ENCODE results near the gene CHST7. TPM values are rescaled to one million over a fixed set of nuclear protein-coding genes. Genes with fewer than 3 reads are reported as not detected.

CHST7 gene
- total and polyA plus RNA-seq, 2 of the 13 experiments (the other 11 are each of a cell fraction or from before 2014, with no cell fraction given), result 2.4 to 5.2 TPM

DNA sequence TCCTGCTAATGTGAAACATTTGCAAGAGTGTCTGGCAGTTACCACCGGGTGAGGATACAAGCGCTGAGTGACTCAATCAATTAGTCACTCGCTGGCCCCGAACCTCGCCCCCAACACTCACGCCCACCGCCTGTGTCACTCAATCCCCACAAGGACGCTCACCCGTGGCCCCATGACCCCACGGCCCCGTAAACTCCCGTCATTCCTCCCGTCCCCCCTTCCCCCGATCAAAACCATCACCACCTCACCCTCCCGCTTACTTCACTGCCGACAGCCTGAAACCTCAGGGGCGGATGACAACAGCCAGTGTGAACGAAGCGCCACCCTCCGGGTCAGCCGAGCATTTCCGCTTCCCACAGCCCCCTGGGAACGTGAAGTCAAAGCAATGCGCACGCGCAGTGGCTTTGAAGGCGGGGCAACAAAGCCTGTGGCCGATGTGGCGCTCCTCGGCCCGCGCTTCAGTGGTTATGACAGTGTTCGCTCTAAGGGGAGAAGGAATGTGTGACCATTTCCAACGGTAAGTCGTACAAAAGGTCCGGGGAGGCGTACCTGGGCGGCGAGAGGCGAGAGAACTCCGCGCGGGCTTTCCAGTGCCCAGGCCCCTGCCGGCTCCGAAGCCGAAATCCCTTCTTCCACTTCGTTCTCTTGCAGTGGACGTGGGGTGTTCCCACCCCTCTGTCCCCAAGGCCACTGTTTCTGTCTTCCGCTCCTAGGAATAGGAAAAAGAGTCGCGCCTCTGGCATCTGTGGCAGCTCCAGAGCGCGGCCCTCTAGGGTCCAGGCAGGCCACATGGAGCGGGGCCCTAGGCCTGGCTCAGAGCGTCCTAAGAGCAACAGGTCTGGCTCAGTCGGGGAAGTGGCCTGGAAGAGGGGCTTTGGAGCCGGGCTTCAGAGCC lies 28.2 kb upstream of the CHST7 start, which contains the start of gene ZNF674 (continued):
- TF ChIP-seq, protein P1, sequence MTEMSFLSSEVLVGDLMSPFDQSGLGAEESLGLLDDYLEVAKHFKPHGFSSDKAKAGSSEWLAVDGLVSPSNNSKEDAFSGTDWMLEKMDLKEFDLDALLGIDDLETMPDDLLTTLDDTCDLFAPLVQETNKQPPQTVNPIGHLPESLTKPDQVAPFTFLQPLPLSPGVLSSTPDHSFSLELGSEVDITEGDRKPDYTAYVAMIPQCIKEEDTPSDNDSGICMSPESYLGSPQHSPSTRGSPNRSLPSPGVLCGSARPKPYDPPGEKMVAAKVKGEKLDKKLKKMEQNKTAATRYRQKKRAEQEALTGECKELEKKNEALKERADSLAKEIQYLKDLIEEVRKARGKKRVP (CRISPR knock-in tag; IDR thresholded peaks at IDR 0.05), result peak in 1 of 2 experiments; percentile 91; a peak in 2 of 4 replicates
- TF ChIP-seq ELF3 (CRISPR knock-in tag; IDR thresholded peaks at IDR 0.05) (peak; percentile 67), ZNF24 (IDR thresholded peaks at IDR 0.05) (no peak), CEBPG (CRISPR knock-in tag; IDR thresholded peaks at IDR 0.05) (peak; percentile 44; the same call in 1 of the 2 replicates), PTBP1 (IDR thresholded peaks at IDR 0.05; ENCODE audit: low read depth, low read length, poor library complexity, severe bottlenecking) (peak; percentile 51), GTF3A (CRISPR knock-in tag; conservative IDR thresholded peaks at IDR 0.05) (no peak), ZNF430 (CRISPR knock-in tag; IDR thresholded peaks at IDR 0.05) (no peak), ZNF431 (CRISPR knock-in tag; IDR thresholded peaks at IDR 0.05; ENCODE audit: borderline replicate concordance, low read depth) (no peak), RBM22 (optimal IDR thresholded peaks at IDR 0.05; ENCODE audit: low read length) (no peak), HOXA3 (CRISPR knock-in tag; IDR thresholded peaks at IDR 0.05) (peak; percentile 44; the same call in 1 of the 2 replicates), ZBTB3 (CRISPR knock-in tag; IDR thresholded peaks at IDR 0.05; ENCODE audit: borderline replicate concordance, low read depth) (no peak), POLR2G (IDR thresholded peaks at IDR 0.05; ENCODE audit: low read depth, low read length) (peak; percentile 85), HDAC6 (IDR thresholded peaks at IDR 0.05; ENCODE audit: low read depth, low read length) (no peak), TBX3 (IDR thresholded peaks at IDR 0.05; ENCODE audit: borderline replicate concordance) (peak; percentile 41; the same call in 1 of the 2 replicates), CCDC6 (CRISPR knock-in tag; IDR thresholded peaks at IDR 0.05) (0 out of 2 replicates have a peak, but pooled peaks have one; percentile 45), HDAC1 (CRISPR knock-in tag; IDR thresholded peaks at IDR 0.05) (peak; percentile 44; the same call in 1 of the 2 replicates), ZNF562 (CRISPR knock-in tag; IDR thresholded peaks at IDR 0.05; ENCODE audit: borderline replicate concordance) (no peak), ZNF446 (CRISPR knock-in tag; IDR thresholded peaks at IDR 0.05) (0 out of 2 replicates have a peak, but pooled peaks have one; percentile 54), ZNF564 (CRISPR knock-in tag; IDR thresholded peaks at IDR 0.05) (no peak), ZNF678 (CRISPR knock-in tag; IDR thresholded peaks at IDR 0.05) (no peak), ZNF143 (CRISPR knock-in tag; IDR thresholded peaks at IDR 0.05) (peak; percentile 85), TBL1XR1 (IDR thresholded peaks at IDR 0.05; ENCODE audit: borderline replicate concordance, low read length, partially characterized antibody) (no peak), NFIC (IDR thresholded peaks at IDR 0.05; ENCODE audit: low read length) (no peak)
- TF ChIP-seq, protein P2, sequence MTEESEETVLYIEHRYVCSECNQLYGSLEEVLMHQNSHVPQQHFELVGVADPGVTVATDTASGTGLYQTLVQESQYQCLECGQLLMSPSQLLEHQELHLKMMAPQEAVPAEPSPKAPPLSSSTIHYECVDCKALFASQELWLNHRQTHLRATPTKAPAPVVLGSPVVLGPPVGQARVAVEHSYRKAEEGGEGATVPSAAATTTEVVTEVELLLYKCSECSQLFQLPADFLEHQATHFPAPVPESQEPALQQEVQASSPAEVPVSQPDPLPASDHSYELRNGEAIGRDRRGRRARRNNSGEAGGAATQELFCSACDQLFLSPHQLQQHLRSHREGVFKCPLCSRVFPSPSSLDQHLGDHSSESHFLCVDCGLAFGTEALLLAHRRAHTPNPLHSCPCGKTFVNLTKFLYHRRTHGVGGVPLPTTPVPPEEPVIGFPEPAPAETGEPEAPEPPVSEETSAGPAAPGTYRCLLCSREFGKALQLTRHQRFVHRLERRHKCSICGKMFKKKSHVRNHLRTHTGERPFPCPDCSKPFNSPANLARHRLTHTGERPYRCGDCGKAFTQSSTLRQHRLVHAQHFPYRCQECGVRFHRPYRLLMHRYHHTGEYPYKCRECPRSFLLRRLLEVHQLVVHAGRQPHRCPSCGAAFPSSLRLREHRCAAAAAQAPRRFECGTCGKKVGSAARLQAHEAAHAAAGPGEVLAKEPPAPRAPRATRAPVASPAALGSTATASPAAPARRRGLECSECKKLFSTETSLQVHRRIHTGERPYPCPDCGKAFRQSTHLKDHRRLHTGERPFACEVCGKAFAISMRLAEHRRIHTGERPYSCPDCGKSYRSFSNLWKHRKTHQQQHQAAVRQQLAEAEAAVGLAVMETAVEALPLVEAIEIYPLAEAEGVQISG (CRISPR knock-in tag; IDR thresholded peaks at IDR 0.05), result peak; percentile 57; the same call in 1 of the 2 replicates
- TF ChIP-seq, protein P3, sequence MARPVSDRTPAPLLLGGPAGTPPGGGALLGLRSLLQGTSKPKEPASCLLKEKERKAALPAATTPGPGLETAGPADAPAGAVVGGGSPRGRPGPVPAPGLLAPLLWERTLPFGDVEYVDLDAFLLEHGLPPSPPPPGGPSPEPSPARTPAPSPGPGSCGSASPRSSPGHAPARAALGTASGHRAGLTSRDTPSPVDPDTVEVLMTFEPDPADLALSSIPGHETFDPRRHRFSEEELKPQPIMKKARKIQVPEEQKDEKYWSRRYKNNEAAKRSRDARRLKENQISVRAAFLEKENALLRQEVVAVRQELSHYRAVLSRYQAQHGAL (CRISPR knock-in tag; IDR thresholded peaks at IDR 0.05; ENCODE audit: not compliant biosample characterization), result no peak
- TF ChIP-seq, protein P4, sequence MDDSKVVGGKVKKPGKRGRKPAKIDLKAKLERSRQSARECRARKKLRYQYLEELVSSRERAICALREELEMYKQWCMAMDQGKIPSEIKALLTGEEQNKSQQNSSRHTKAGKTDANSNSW (CRISPR knock-in tag; IDR thresholded peaks at IDR 0.05; ENCODE audit: borderline replicate concordance), result no peak

All from HepG2 (cell line).